NCI-H510A treated with DMSO at 0.1 percent for 48 hours (cell line): ENCODE results near the gene RAP1GDS1.
"Not testable (repeated sequence)": the region's sequence is repeated elsewhere in the genome, so short reads cannot be mapped to it uniquely, and the experiment has no call there.

Source experiments
- DNase-seq: peaks from one replicate; lab custom pipeline; 2025; lab: John Stamatoyannopoulos, UW

The RAP1GDS1 gene

GRCh38 chr4:98434816-98435215 lies 173.6 kb downstream of the RAP1GDS1 start:
- DNase-seq = no peak

DNA sequence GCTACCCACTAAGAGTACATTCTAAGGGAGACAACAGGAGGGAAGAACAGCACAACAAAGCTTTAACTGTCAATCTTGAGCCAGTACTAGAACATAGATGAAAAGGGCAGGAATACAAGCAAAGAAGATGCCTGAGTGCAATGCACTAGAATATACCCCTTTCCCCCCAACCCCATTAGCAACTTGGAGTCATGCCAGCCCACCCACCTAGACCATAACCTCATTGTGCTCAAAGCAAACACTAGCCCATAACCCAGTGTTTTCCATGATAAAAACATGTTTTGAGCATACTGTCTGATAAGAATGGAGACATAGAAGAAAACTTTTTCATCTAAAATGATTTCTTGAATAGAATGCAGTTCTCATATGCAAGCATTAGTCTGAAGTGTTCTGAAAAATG lies 183.2 kb downstream of the RAP1GDS1 start:
- no peak for DNase-seq

DNA sequence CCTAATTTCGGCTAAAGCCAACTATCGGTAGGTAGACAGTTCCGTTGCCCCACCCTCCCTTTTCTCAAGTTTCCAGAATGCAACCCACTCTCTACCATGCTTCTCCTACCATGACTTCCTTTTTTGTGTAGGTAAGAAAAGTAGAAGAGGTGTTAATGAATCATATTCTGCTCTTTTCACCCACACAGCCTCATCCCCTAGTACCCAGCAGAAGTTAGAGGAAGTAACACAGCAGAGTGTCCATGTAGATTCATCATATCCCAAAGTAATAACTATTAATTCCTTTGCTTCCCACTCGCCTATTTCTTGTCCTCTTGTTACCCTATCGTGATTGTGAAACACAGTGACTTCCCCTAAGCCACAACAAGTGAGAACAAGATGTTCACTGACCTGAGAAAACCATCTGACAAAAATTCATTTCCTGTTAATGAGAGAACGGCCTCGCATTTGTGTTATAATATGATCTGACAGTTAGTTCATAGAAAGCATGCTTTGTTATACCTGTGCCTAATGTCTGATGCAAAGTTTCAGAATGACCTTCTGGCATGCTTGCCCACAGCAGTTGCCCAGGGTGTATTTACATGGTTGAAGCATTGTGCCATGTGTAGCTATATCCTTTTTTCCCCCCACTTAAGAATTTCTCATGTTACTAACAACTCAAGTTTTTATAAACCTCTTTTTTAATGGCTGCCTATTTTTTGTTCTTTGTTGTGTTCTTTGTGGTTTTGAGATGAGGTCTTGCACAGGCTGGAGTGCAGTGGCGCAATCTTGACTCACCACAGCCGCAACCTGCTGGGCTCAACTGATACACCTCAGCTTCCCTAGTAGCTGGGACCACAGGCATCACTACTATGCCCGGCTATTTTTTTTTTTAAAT lies 185.6 kb downstream of the RAP1GDS1 start:
- no peak for DNase-seq

- DNase-seq = peak; percentile 84
Observed at GRCh38 chr4:98447648-98448047, 186.5 kb downstream of the RAP1GDS1 start.

- peak; percentile 33 for DNase-seq
Observed at GRCh38 chr4:98448908-98449307, 187.7 kb downstream of the RAP1GDS1 start.

DNA sequence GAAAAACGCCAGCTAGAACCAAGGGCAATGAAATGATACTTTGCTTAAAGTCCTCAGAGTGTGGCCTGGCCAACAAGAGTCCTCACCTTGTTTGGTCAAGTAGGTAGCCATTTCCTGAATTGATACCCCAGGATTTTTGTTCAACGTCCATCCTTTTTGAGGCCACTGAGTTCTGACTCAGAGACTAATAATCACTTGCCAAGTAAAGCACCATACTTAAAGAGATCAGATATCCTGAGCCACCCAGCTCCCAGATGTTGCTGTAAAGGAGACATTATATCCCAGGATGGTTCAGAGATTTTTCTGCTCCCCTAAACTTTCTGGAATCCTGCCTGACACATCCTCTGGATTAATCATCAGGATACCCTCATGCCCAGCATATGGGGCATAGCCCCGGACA lies 190.9 kb downstream of the RAP1GDS1 start:
- DNase-seq = no peak

GRCh38 chr4:98457422-98457821 lies 196.2 kb downstream of the RAP1GDS1 start:
- not testable (repeated sequence) for DNase-seq

DNA sequence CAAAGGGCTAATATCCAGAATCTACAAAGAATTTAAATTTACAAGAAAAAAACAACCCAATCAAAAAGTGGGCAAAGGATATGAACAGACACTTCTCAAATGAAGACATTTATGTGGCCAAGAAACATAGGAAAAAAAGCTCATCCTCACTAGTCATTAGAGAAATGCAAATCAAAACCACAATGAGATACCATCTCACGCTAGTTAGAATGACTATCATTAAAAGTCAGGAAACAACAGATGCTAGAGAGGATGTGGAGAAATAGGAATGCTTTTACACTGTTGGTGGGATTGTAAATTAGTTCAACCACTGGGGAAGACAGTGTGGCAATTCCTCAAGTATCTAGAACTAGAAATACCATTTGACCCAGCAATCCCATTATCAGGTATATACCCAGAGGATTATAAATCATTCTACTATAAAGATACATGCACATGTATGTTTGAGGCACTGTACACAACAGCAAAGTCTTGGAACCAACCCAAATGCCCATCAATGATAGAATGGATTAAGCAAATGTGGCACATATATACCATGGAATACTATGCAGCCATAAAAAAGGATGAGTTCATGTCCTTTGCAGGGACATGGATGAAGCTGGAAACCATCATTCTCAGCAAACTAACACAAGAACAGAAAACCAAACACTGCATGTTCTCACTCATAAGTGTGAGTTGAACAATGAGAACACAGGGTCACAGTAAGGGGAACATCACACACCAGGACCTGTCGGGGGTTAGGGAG lies 200.1 kb downstream of the RAP1GDS1 start:
- not testable (repeated sequence) for DNase-seq

- no peak for DNase-seq
Observed at GRCh38 chr4:98462487-98462886, 201.3 kb downstream of the RAP1GDS1 start.

DNA sequence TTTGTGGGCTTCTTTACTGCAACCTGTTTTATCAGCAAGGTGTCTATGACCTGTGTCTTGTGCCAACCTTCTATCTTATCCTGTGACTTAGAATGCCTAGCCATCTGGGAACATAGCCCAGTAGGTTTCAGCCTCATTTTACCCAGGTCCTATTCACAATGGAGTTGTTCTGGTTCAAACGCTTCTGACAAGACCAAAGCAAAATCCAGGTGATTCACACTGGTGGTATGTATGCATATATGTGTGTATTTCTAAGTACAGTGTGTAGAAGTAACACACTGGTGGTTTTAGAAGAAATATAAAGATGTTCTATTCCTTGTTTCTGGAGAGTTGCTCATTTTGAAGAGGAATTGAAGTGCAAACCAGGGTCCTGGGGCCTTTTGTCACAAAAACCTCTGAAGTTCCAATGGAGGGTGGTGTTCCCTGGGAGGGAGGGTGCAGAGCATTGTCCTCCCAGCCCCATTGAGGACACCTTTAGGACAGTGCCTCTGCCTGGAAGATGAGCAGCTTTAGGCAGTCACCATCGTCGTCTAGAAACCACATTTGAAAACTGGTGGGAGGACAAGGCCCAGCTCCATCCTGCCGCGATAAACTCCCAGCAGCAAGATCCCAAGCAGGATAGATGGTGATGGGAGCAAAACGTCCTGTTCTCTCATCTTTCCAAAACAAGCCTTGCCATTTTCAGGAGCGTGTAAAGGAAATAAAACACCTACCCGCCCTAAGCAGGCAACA lies 205.8 kb downstream of the RAP1GDS1 start:
- DNase-seq = no peak

GRCh38 chr4:98467627-98468072 lies 206.5 kb downstream of the RAP1GDS1 start:
- DNase-seq = peak; percentile 70

GRCh38 chr4:98468709-98469108 lies 207.5 kb downstream of the RAP1GDS1 start:
- DNase-seq = no peak

DNA sequence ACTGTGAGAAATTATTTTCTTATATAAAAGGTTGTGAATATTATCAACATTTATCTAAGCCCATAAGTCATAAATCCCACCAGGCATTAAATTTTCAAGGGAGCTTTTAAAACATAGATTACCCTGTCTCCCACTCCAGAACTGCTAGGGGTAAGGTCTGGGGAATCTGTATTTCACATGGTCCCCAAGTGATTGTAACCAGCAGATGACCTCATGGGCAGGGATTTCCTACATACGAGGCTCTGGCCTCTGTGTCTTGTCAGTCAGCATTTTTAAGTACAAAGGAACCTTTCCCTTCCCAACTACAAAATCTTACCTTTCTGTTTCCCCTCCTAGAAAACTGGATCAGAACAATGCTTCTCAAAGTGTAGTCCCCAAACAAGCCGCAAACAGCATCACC lies 208.6 kb downstream of the RAP1GDS1 start:
- no peak for DNase-seq

- no peak for DNase-seq
Observed at GRCh38 chr4:98470366-98470765, 209.2 kb downstream of the RAP1GDS1 start.

- no peak for DNase-seq
Observed at GRCh38 chr4:98470831-98471230, 209.6 kb downstream of the RAP1GDS1 start.

DNA sequence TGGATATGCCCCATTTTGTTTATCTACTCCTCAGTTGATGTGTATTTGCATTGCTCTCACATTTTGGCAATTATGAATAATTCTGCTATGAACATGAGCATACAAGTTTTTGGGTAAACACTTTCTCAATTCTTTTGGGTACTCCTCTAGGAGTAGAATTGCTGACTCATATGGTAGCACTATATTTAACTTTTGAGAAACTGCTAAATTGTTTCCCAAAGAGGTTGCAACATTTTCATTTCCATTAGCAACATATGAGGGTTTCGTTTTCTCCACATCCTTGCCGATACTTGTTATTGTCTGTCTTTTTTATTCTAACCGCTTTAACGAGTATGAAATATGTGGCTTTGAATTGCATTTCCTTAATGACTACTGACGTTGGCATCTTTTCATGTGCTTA lies 211.9 kb downstream of the RAP1GDS1 start:
- DNase-seq = no peak

- no peak for DNase-seq
Observed at GRCh38 chr4:98474408-98474844, 213.2 kb downstream of the RAP1GDS1 start.

DNA sequence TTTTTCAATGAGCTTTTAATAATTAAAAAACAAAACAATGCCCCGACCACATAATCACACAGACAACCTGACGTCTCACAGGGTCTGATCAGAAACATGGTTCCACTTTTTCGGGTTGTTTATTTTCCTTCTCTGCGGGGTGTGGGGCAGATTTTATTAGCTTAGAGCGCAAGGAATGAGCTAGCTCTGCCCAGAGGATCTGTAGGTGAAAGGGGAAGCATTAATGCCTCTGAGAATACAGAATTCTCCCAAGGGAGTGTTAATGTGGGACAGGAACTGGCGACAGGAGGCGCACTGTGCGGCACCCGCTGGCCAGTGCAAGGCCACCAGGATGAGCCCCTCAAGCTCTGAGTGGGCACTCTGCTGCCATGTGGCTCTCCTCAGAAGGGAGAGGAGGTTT lies 215.7 kb downstream of the RAP1GDS1 start:
- no peak for DNase-seq

DNA sequence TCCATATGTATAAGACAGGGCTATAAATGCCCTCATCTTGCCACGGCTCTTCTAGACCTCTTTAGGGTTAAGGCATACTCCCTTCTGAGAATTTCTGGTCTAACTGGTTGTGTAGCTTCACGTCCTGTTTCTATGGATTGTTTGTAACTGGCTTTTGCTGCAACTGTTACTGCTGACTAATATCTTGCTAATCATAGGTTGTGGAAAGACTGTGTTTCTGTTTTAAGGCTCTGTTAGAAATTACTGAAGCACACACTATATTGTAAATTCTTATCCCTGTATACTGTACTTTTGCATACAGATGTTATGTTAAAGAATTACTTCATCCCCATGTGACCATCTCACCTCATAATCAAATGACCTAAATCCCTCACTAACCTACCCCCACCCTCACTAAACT lies 218.4 kb downstream of the RAP1GDS1 start:
- peak; percentile 6 for DNase-seq

- no peak for DNase-seq
Observed at GRCh38 chr4:98480535-98480934, 219.4 kb downstream of the RAP1GDS1 start.

- no peak for DNase-seq
Observed at GRCh38 chr4:98481167-98481566, 220.0 kb downstream of the RAP1GDS1 start.

GRCh38 chr4:98482503-98482846 lies 221.3 kb downstream of the RAP1GDS1 start:
- no peak for DNase-seq
